Epithelial cell of esophagus (primary cell): ENCODE results near the gene NUP62.

Experiments used
- DNase-seq: peaks from one replicate; pipeline ENCODE4 v3.0.0; 2010; ENCODE audit warnings: low read depth
- H3K4me3 ChIP-seq: 2 replicates; pipeline ENCODE4 v1.5.1; 2011; ENCODE audit warnings: mild to moderate bottlenecking, low read length, control low read depth
- CTCF ChIP-seq: IDR thresholded peaks from 2 replicates; pipeline ENCODE4 v1.5.1; 2011; ENCODE audit warnings: low read depth, mild to moderate bottlenecking, low read length, control low read depth, inconsistent platforms; ENCODE audit not compliant: insufficient read depth; ENCODE audit errors: missing control alignments

NUP62 gene

GRCh38 chr19:49894879-49895565, 34.3 kb downstream of the NUP62 start:
- no peak overlapping the region for H3K4me3 ChIP-seq
- DNase-seq, result no peak

GRCh38 chr19:49894011-49894664, 35.2 kb downstream of the NUP62 start:
- no peak overlapping the region for H3K4me3 ChIP-seq
- TF ChIP-seq CTCF, result no peak
- DNase-seq, result no peak

More at GRCh38 chr19:49894879-49895565, 34.3 kb downstream of the NUP62 start:
- TF ChIP-seq CTCF, result no peak

- no peak overlapping the region for H3K4me3 ChIP-seq
These were observed 36.6 kb downstream of the NUP62 start for GRCh38 chr19:49892716-49893115.

GRCh38 chr19:49891393-49891792, 37.9 kb downstream of the NUP62 start:
- no peak overlapping the region for H3K4me3 ChIP-seq
- no peak for DNase-seq

More at GRCh38 chr19:49892716-49893115, 36.6 kb downstream of the NUP62 start:
- TF ChIP-seq CTCF, result no peak
- no peak for DNase-seq

GRCh38 chr19:49890349-49891311, 38.7 kb downstream of the NUP62 start:
- H3K4me3 ChIP-seq, result peak overlapping the region; percentile 21
- TF ChIP-seq CTCF, result no peak
- DNase-seq, result peak; percentile 72

More at GRCh38 chr19:49891393-49891792, 37.9 kb downstream of the NUP62 start:
- TF ChIP-seq CTCF, result no peak

- TF ChIP-seq CTCF, result peak; percentile 58
- peak; percentile 78 for DNase-seq
- H3K4me3 ChIP-seq, result peak overlapping the region; percentile 21
These were observed 39.5 kb downstream of the NUP62 start for GRCh38 chr19:49889687-49890348.
